Suprapubic skin (tissue), 2 donors: ENCODE data around the gene TMEM131.

ENCODE experiments used
- EP300 ChIP-seq: sonication (generic); formaldehyde crosslinking; IDR thresholded peaks from one replicate; pipeline ENCODE4 v1.6.1; 2017; ENCODE audit warnings: antibody characterized with exemption
- POLR2A ChIP-seq, 2 donors: fragments of 450-650 bp; IDR thresholded peaks; one replicate each; pipeline ENCODE4 v1.6.1; 2017; ENCODE audit warnings: antibody characterized with exemption in 2 of 2, mild to moderate bottlenecking in 2 of 2, moderate library complexity in 2 of 2

- no peak for TF ChIP-seq EP300
- TF ChIP-seq POLR2A (IDR thresholded peaks at IDR 0.05), result no peak
Measured at GRCh38 chr2:98020992-98021713, 25.4 kb upstream of the TMEM131 start.
